ENCODE measurements around the gene MPHOSPH10.
A peak's percentile ranks its signal among the peaks of the same experiment; 100 is the strongest.

MPHOSPH10 gene

GRCh38 chr2:71186973-71187372 is 56.5 kb downstream of the MPHOSPH10 start:
- Histone ChIP-seq H3K36me3 (ENCODE audit: insufficient read depth, low read length) (no peaks in the 10 kb centered on the region), H4K20me1 (ENCODE audit: insufficient read depth, low read length, poor library complexity, severe bottlenecking) (no peaks in the 10 kb centered on the region), H3K4me3 (ENCODE audit: low read length, poor library complexity, severe bottlenecking) (no peak overlapping the region), H3K4me2 (ENCODE audit: low read depth, low read length, poor library complexity, severe bottlenecking) (no peak overlapping the region), H3F3A (ENCODE audit: low read depth) (no peaks in the 10 kb centered on the region), H3K4me1 (ENCODE audit: insufficient read depth, low read length, poor library complexity, severe bottlenecking) (no peaks in the 10 kb centered on the region), H3K9ac (ENCODE audit: low read depth, low read length, poor library complexity, severe bottlenecking) (no peak overlapping the region), H3K9me2 (replicated peaks; ENCODE audit: low read depth, low read length) (no peaks in the 10 kb centered on the region), H3K9me3 (ENCODE audit: insufficient read depth, low read depth, low read length) (no peaks in the 10 kb centered on the region), H3K27me3 (ENCODE audit: insufficient read depth, low read length, poor library complexity, severe bottlenecking) (no peaks in the 10 kb centered on the region), H2AFZ (ENCODE audit: low read length) (no peak overlapping the region), H3K79me2 (ENCODE audit: insufficient read depth, low read length) (no peaks in the 10 kb centered on the region)
- TF ChIP-seq CTCF (conservative IDR thresholded peaks at IDR 0.05; ENCODE audit: low read length) = no peak
- TF ChIP-seq EZH2phosphoT487 (IDR thresholded peaks at IDR 0.05; ENCODE audit: borderline replicate concordance) = no peak

- Histone ChIP-seq H3K4me1 (ENCODE audit: insufficient read depth, low read length, poor library complexity, severe bottlenecking) (no peaks in the 10 kb centered on the region), H3K9ac (ENCODE audit: low read depth, low read length, poor library complexity, severe bottlenecking) (no peak overlapping the region), H3K27me3 (ENCODE audit: insufficient read depth, low read length, poor library complexity, severe bottlenecking) (no peaks in the 10 kb centered on the region), H3K36me3 (ENCODE audit: insufficient read depth, low read length) (no peaks in the 10 kb centered on the region), H3K4me2 (ENCODE audit: low read depth, low read length, poor library complexity, severe bottlenecking) (no peak overlapping the region), H4K20me1 (ENCODE audit: insufficient read depth, low read length, poor library complexity, severe bottlenecking) (no peaks in the 10 kb centered on the region), H3K9me3 (ENCODE audit: insufficient read depth, low read depth, low read length) (no peaks in the 10 kb centered on the region), H2AFZ (ENCODE audit: low read length) (no peak overlapping the region), H3K9me2 (replicated peaks; ENCODE audit: low read depth, low read length) (no peaks in the 10 kb centered on the region), H3K79me2 (ENCODE audit: insufficient read depth, low read length) (no peaks in the 10 kb centered on the region), H3F3A (ENCODE audit: low read depth) (no peaks in the 10 kb centered on the region), H3K4me3 (ENCODE audit: low read length, poor library complexity, severe bottlenecking) (no peak overlapping the region)
- no peak for TF ChIP-seq EZH2phosphoT487 (IDR thresholded peaks at IDR 0.05; ENCODE audit: borderline replicate concordance)
- no peak for TF ChIP-seq CTCF (conservative IDR thresholded peaks at IDR 0.05; ENCODE audit: low read length)
Measured at GRCh38 chr2:71187589-71187988, 57.2 kb downstream of the MPHOSPH10 start.

- no peak overlapping the region for H2AFZ ChIP-seq (ENCODE audit: low read length)
- no peaks in the 10 kb centered on the region for H3K27me3 ChIP-seq (ENCODE audit: insufficient read depth, low read length, poor library complexity, severe bottlenecking)
- no peaks in the 10 kb centered on the region for H3K36me3 ChIP-seq (ENCODE audit: insufficient read depth, low read length)
- H3K9me3 ChIP-seq (ENCODE audit: insufficient read depth, low read depth, low read length) = no peaks in the 10 kb centered on the region
- H3K79me2 ChIP-seq (ENCODE audit: insufficient read depth, low read length) = no peaks in the 10 kb centered on the region
- H3K4me2 ChIP-seq (ENCODE audit: low read depth, low read length, poor library complexity, severe bottlenecking) = no peak overlapping the region
- no peaks in the 10 kb centered on the region for H3K4me1 ChIP-seq (ENCODE audit: insufficient read depth, low read length, poor library complexity, severe bottlenecking)
- H3F3A ChIP-seq (ENCODE audit: low read depth) = no peaks in the 10 kb centered on the region
- no peaks in the 10 kb centered on the region for H3K9me2 ChIP-seq (replicated peaks; ENCODE audit: low read depth, low read length)
- no peak for TF ChIP-seq EZH2phosphoT487 (IDR thresholded peaks at IDR 0.05; ENCODE audit: borderline replicate concordance)
- peak; percentile 62 for TF ChIP-seq CTCF (conservative IDR thresholded peaks at IDR 0.05; ENCODE audit: low read length)
- H4K20me1 ChIP-seq (ENCODE audit: insufficient read depth, low read length, poor library complexity, severe bottlenecking) = no peaks in the 10 kb centered on the region
- no peak overlapping the region for H3K4me3 ChIP-seq (ENCODE audit: low read length, poor library complexity, severe bottlenecking)
- no peak overlapping the region for H3K9ac ChIP-seq (ENCODE audit: low read depth, low read length, poor library complexity, severe bottlenecking)
Measured at GRCh38 chr2:71190656-71191569, 60.5 kb downstream of the MPHOSPH10 start.
